Mucosa of descending colon (tissue), 3 donors: ENCODE results near the gene PIGT. TPM values are rescaled to one million over a fixed set of nuclear protein-coding genes. Genes with fewer than 3 reads are reported as not detected.

Experiments used
- ATAC-seq: fragments of 200-7000 bp; cut with Tn5 transposase; one replicate; pipeline ENCODE4 v1.9.1; 2020; ENCODE audit warnings: mild to moderate bottlenecking, moderate library complexity
- DNase-seq, 3 donors: peaks; one replicate each; pipeline ENCODE4 v3.0.0-alpha.2; 2020
- H3K36me3 ChIP-seq: fragments of 200-600 bp; one replicate; pipeline ENCODE4 v1.8.0; 2021; ENCODE audit warnings: low read depth, mild to moderate bottlenecking
- H3K4me1 ChIP-seq: fragments of 200-600 bp; one replicate; pipeline ENCODE4 v1.8.0; 2021; ENCODE audit warnings: low read depth, mild to moderate bottlenecking
- H3K4me3 ChIP-seq: fragments of 200-600 bp; one replicate; pipeline ENCODE4 v1.8.0; 2021; ENCODE audit warnings: mild to moderate bottlenecking
- H3K9me3 ChIP-seq: fragments of 200-600 bp; one replicate; pipeline ENCODE4 v1.8.0; 2021; ENCODE audit warnings: mild to moderate bottlenecking
- CTCF ChIP-seq: fragments of 200-600 bp; IDR thresholded peaks from one replicate; pipeline ENCODE4 v1.8.0; 2022; ENCODE audit warnings: antibody characterized with exemption, mild to moderate bottlenecking
- intact Hi-C, 2 donors: fragments of 100-400 bp; cut with DNase I in 1 of 2; cut with micrococcal nuclease in 1 of 2; formaldehyde crosslinking; loops; one replicate each; pipeline versions ENCODE4 v1.11.0 to v1.11.1; 2022; cut with DNase I, micrococcal nuclease
- total RNA-seq, 3 donors: library from RNA; stranded (reverse); fragmentation: NEBNext Ultra II Directional in 2 of 3; extraction: Animal tissue kit (Norgen Biotek cat#: 25700) in 2 of 3; gene quantifications; one replicate each; pipeline versions ENCODE4 v1.2.1 to v1.2.4, GENCODE V29; 2021 to 2023
- donor health status: DM: no; HTN: no; CAD: no; lungs with moderate emphysema.
- donor health status: DM: no; HTN: no; CAD: no.
- donor health status: DM: no; HTN: yes; CAD: no.

PIGT gene
- total RNA-seq, 3 donors from 2014 or later = 92.1 to 137 (median 124) TPM

- no peak for DNase-seq
- Histone ChIP-seq H3K4me1 (peaks cover 17% of the 10 kb centered on the region), H3K36me3 (peaks cover 6% of the 10 kb centered on the region), H3K4me3 (no peak overlapping the region), H3K9me3 (no peaks in the 10 kb centered on the region)
- TF ChIP-seq CTCF = no peak
- intact Hi-C loops = loop anchor here in 1 of 2 donors (5.0 kb wide), 1 partner anchor 67 kb away; no protein-coding TSS in a partner anchor
- ATAC-seq = peak; percentile 24
These were observed 45.3 kb upstream of the PIGT start for GRCh38 chr20:45370571-45371160.

GRCh38 chr20:45372241-45372640 is 43.7 kb upstream of the PIGT start:
- Histone ChIP-seq H3K4me1 (peaks cover 14% of the 10 kb centered on the region), H3K36me3 (no peaks in the 10 kb centered on the region), H3K4me3 (no peak overlapping the region), H3K9me3 (no peaks in the 10 kb centered on the region)
- no peak for TF ChIP-seq CTCF
- intact Hi-C loops = loop anchor here in 1 of 2 donors (5.0 kb wide), 1 partner anchor 65 kb away; no protein-coding TSS in a partner anchor
- no peak for ATAC-seq
- DNase-seq = no peak

DNA sequence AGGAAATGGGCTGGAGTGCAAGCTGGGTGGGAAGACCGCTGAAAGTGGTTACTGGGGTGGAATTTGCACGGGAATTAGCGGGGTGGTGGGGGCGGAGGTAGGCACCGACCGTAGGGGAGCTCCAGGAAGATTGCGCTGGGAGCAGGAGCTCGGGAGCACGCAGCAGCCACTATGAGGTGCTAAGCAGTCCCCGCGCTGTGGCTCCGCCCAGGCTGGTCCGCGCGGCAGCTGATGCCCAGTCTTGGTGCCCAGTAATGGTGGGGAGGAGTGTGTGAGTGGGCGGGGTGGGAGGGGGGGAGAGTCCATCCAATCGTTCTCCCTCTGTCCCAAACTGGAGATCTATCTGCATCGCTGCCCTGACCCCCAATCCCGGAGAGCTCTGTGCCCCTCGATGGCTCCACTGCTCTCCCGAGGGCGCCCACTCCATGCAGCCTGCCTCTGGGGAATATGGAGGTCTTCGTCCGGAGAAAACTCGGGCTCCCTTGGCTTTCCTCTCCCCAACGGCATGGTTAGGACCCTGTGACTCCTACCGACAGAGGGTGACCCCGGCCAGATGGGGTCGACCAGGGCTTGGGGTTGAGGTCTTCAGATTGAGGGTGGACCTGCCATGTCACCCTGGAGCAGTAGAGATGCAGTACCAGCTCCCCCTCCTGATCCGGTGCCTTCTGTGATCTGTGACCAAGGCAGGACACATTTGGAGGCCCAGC is 43.1 kb upstream of the PIGT start:
- Histone ChIP-seq H3K4me3 (no peak overlapping the region), H3K36me3 (no peaks in the 10 kb centered on the region), H3K4me1 (peaks cover 14% of the 10 kb centered on the region), H3K9me3 (no peaks in the 10 kb centered on the region)
- TF ChIP-seq CTCF = no peak
- ATAC-seq (peak; percentile 34), DNase-seq (peak; percentile 37 to 65 (median 52))
- intact Hi-C loops = loop anchor here in 1 of 2 donors (5.0 kb wide), 1 partner anchor 65 kb away; no protein-coding TSS in a partner anchor

- ATAC-seq (peak; percentile 95), DNase-seq (peak; percentile 93 to 96 (median 93))
- peak overlapping the region; percentile 6 for H3K4me3 ChIP-seq
- H3K4me1 ChIP-seq = peaks cover 13% of the 10 kb centered on the region
- no peaks in the 10 kb centered on the region for H3K9me3 ChIP-seq
- TF ChIP-seq CTCF = peak; percentile 85
- intact Hi-C loops = loop anchor here in 1 of 2 donors (5.0 kb wide), 1 partner anchor 64 kb away; no protein-coding TSS in a partner anchor
- H3K36me3 ChIP-seq = no peaks in the 10 kb centered on the region
These were observed 42.4 kb upstream of the PIGT start for GRCh38 chr20:45373353-45374100.

GRCh38 chr20:45374101-45374467 is 41.9 kb upstream of the PIGT start:
- Histone ChIP-seq H3K4me1 (peaks cover 9% of the 10 kb centered on the region), H3K4me3 (no peak overlapping the region), H3K36me3 (no peaks in the 10 kb centered on the region), H3K9me3 (no peaks in the 10 kb centered on the region)
- DNase-seq (no peak), ATAC-seq (no peak)
- TF ChIP-seq CTCF = no peak
- intact Hi-C loops = loop anchor here in 1 of 2 donors (5.0 kb wide), 1 partner anchor 63 kb away; no protein-coding TSS in a partner anchor
